HepG2 (cell line): ENCODE measurements around the gene TLR1. TPM values are rescaled to one million over a fixed set of nuclear protein-coding genes. Genes with fewer than 3 reads are reported as not detected.

ENCODE experiments used
- ATAC-seq: fragments of 200-7000 bp; cut with Tn5 transposase; 3 replicates; pipeline ENCODE4 v1.9.1; 2020; ENCODE audit warnings: mild to moderate bottlenecking, moderate library complexity
- BruUV-seq: library from RNA; stranded (reverse); fragments of 400-500 nt; replicated peaks from 2 replicates; lab custom pipeline; 2021; lab: Mats Ljungman, UMichigan
- CTCF ChIA-PET: fragments of 300-600 bp; formaldehyde crosslinking; extraction: SDS; loops from one replicate; lab custom pipeline; 2021; ENCODE audit warnings: low total read pairs, inconsistent platforms, low intra/inter-chr PET ratio; lab: Yijun Ruan, JAX
- POLR2A ChIA-PET: fragments of 350-600 bp; sonication (Branson Sonifier 250); formaldehyde crosslinking; loops from one replicate; lab custom pipeline; 2020; ENCODE audit warnings: antibody characterized with exemption, inconsistent platforms; lab: Yijun Ruan, JAX
- DNase-seq: peaks from one replicate; pipeline ENCODE4 v3.0.0-alpha.2; 2015; ENCODE audit warnings: low spot score
- FAIRE-seq: peaks from 3 replicates; lab custom pipeline; 2011; peaks lifted over from hg19 to GRCh38; lab: Jason Lieb, UNC
- H2AFZ ChIP-seq: one replicate; pipeline ENCODE4 v1.6.1; 2011; ENCODE audit warnings: low read length, inconsistent platforms
- H3K27ac ChIP-seq: fragments of 300-600 bp; 3 replicates; pipeline ENCODE4 v1.8.0; 2011; ENCODE audit warnings: mixed run types, mild to moderate bottlenecking, mixed read lengths, low read length, inconsistent platforms; ENCODE audit not compliant: insufficient read depth; ENCODE audit errors: extremely low read length
- H3K27me3 ChIP-seq, 2 experiments: fragments of 200-600 bp in 1 of 2; 2 replicates in 1 of 2; 3 replicates in 1 of 2; pipeline versions ENCODE4 v1.6.0 to v1.8.0; 2011; ENCODE audit warnings: low read length in 2 of 2, mild to moderate bottlenecking in 2 of 2, moderate library complexity in 2 of 2, inconsistent platforms in 1 of 2; ENCODE audit not compliant: insufficient read depth in 2 of 2, control insufficient read depth in 1 of 2
- H3K36me3 ChIP-seq, 2 experiments: fragments of 200-600 bp in 1 of 2; replicated peaks in 1 of 2; 2 replicates in 1 of 2; 3 replicates in 1 of 2; pipeline versions ENCODE4 v1.5.1 to v1.8.0; 2011; ENCODE audit warnings: low read length in 2 of 2, inconsistent platforms in 1 of 2; ENCODE audit not compliant: insufficient read depth in 2 of 2, control insufficient read depth in 1 of 2
- H3K4me1 ChIP-seq: 2 replicates; pipeline ENCODE4 v1.5.1; 2012; ENCODE audit warnings: low read length, inconsistent platforms; ENCODE audit not compliant: insufficient read depth
- H3K4me2 ChIP-seq: 2 replicates; pipeline ENCODE4 v1.6.0; 2011; ENCODE audit warnings: low read depth, low read length, inconsistent platforms
- H3K4me3 ChIP-seq, 3 experiments: fragments of 200-600 bp in 1 of 3; sonication (generic), shearing (Covaris generic) in 1 of 3; replicated peaks in 1 of 3; 2 replicates each; pipeline ENCODE4 v1.5.1; 2011 to 2016; ENCODE audit warnings: low read length in 3 of 3, inconsistent platforms in 2 of 3, low read depth in 2 of 3, mild to moderate bottlenecking in 2 of 3, control low read depth in 1 of 3, mixed read lengths in 1 of 3; ENCODE audit not compliant: insufficient read depth in 1 of 3
- H3K79me2 ChIP-seq: one replicate; pipeline ENCODE4 v1.6.1; 2011; ENCODE audit warnings: low read length, inconsistent platforms; ENCODE audit not compliant: insufficient read depth
- H3K9ac ChIP-seq: 2 replicates; pipeline ENCODE4 v1.6.0; 2011; ENCODE audit warnings: mild to moderate bottlenecking, low read depth, low read length, inconsistent platforms; ENCODE audit not compliant: insufficient read depth
- H3K9me3 ChIP-seq: 2 replicates; pipeline ENCODE4 v1.5.1; 2012; ENCODE audit warnings: mild to moderate bottlenecking, low read length
- H4K20me1 ChIP-seq: 2 replicates; pipeline ENCODE4 v1.6.0; 2011; ENCODE audit warnings: inconsistent platforms, mild to moderate bottlenecking, low read length, moderate library complexity; ENCODE audit not compliant: insufficient read depth
- ATRX ChIP-seq: sonication (generic); formaldehyde crosslinking; IDR thresholded peaks from 2 replicates; pipeline ENCODE4 v1.4.0; 2020; ENCODE audit warnings: missing genetic modification reagents, borderline replicate concordance
- FOXO4 ChIP-seq: sonication (generic); formaldehyde crosslinking; conservative IDR thresholded peaks from 2 replicates; pipeline ENCODE4 v1.8.1; 2023; ENCODE audit warnings: missing genetic modification reagents
- HNRNPL ChIP-seq: fragments of 200-400 bp; formaldehyde crosslinking; IDR thresholded peaks from 2 replicates; pipeline ENCODE4 v1.6.1; 2017; ENCODE audit warnings: mild to moderate bottlenecking, low read depth, low read length
- IKZF1 ChIP-seq: fragments of 450-650 bp; IDR thresholded peaks from 2 replicates; pipeline ENCODE4 v1.7.1; 2016
- MAFK ChIP-seq, 2 experiments: IDR thresholded peaks in 1 of 2; conservative IDR thresholded peaks in 1 of 2; 2 replicates each; pipeline ENCODE4 v1.6.1; 2011; ENCODE audit warnings: improper control_type of control experiment in 2 of 2, low read length in 2 of 2
- NKX3-1 ChIP-seq: sonication (generic); formaldehyde crosslinking; IDR thresholded peaks from 2 replicates; pipeline ENCODE4 v1.5.0; 2020; ENCODE audit warnings: missing genetic modification reagents
- PRMT3 ChIP-seq: sonication (generic); formaldehyde crosslinking; IDR thresholded peaks from 2 replicates; pipeline ENCODE4 v1.8.1; 2022; ENCODE audit warnings: low read depth, mild to moderate bottlenecking, moderate library complexity, missing genetic modification reagents, borderline replicate concordance
- STAG1 ChIP-seq: sonication (generic); formaldehyde crosslinking; IDR thresholded peaks from 2 replicates; pipeline ENCODE4 v1.4.0; 2020; ENCODE audit warnings: missing genetic modification reagents
- ZFYVE20 ChIP-seq: sonication (generic); formaldehyde crosslinking; IDR thresholded peaks from 2 replicates; pipeline ENCODE4 v1.8.0; 2023; ENCODE audit warnings: low read depth, mild to moderate bottlenecking, moderate library complexity, missing genetic modification reagents, borderline replicate concordance
- WGBS: methylation state at CpG from one replicate; pipeline ENCODE4 v1.1.6; 2017; ENCODE audit warnings: low lambda C conversion rate; 5-methylcytosine and 5-hydroxymethylcytosine counted together
- in situ Hi-C: cut with HindIII; loops from 2 replicates; pipeline ENCODE4 v1.10.0; 2017; ENCODE audit warnings: low pct_unique_long_range_greater_than_20kb; ENCODE audit not compliant: extremely low pct_ligation_motif_present
- intact Hi-C: fragments of 100-400 bp; cut with micrococcal nuclease; formaldehyde crosslinking; loops from one replicate; pipeline ENCODE4 v1.10.0; 2022; ENCODE audit not compliant: unreplicated experiment
- polyA plus RNA-seq, 8 experiments: library from polyadenylated mRNA; depleted of rRNA in 3 of 8; stranded (reverse) in 7 of 8; unstranded in 1 of 8; fragments of >200 nt; fragmentation: Illumina TruSeq in 4 of 8; extraction: Trizol in 4 of 8; gene quantifications; 2 replicates each; pipeline versions ENCODE4 v1.2.1 to v1.2.3, GENCODE V29; 2011 to 2016; ENCODE audit warnings: low read depth in 4 of 8, missing spikeins in 1 of 8, mixed read lengths in 1 of 8; ENCODE audit not compliant: insufficient read depth in 1 of 8
- total RNA-seq, 5 experiments: library from RNA; depleted of rRNA; stranded (reverse); fragments of >200 nt; fragmentation: Illumina TruSeq; extraction: Trizol; gene quantifications; 2 replicates each; pipeline ENCODE4 v1.2.3, GENCODE V29; 2016; ENCODE audit warnings: low read depth in 1 of 5
- TF ChIP-seq, protein P1 (sequence below): sonication (generic); formaldehyde crosslinking; IDR thresholded peaks from 2 replicates; pipeline ENCODE4 v1.9.0; 2021; ENCODE audit warnings: missing genetic modification reagents, borderline replicate concordance
- TF ChIP-seq, protein P2 (sequence below): sonication (generic); formaldehyde crosslinking; IDR thresholded peaks from 2 replicates; pipeline ENCODE4 v1.5.0; 2020; ENCODE audit warnings: mild to moderate bottlenecking, missing genetic modification reagents, moderate library complexity
- TF ChIP-seq, protein P3 (sequence below): sonication (generic); formaldehyde crosslinking; IDR thresholded peaks from 2 replicates; pipeline ENCODE4 v1.9.0; 2021; ENCODE audit warnings: missing genetic modification reagents, borderline replicate concordance

Gene TLR1
- total and polyA plus RNA-seq, 2 of the 13 experiments (the other 11 are each of a cell fraction or from before 2014, with no cell fraction given), result 0.08 to 0.11 TPM

- TF ChIP-seq FOXO4 (CRISPR knock-in tag) (no peak), PRMT3 (no peak), ZFYVE20 (CRISPR knock-in tag) (no peak), NKX3-1 (CRISPR knock-in tag) (no peak), IKZF1 (no peak), MAFK (conservative IDR thresholded peaks at IDR 0.05 in 1 of 2, IDR thresholded peaks at IDR 0.05 in 1 of 2; ENCODE audit: low read length in 2 of 2) (no peak)
- TF ChIP-seq, protein P1, sequence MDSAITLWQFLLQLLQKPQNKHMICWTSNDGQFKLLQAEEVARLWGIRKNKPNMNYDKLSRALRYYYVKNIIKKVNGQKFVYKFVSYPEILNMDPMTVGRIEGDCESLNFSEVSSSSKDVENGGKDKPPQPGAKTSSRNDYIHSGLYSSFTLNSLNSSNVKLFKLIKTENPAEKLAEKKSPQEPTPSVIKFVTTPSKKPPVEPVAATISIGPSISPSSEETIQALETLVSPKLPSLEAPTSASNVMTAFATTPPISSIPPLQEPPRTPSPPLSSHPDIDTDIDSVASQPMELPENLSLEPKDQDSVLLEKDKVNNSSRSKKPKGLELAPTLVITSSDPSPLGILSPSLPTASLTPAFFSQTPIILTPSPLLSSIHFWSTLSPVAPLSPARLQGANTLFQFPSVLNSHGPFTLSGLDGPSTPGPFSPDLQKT (CRISPR knock-in tag), result no peak
- TF ChIP-seq, all 625 proteins: peak for 0
Measured at GRCh38 chr4:38834570-38834969, 30.0 kb upstream of the TLR1 start (continued).

DNA sequence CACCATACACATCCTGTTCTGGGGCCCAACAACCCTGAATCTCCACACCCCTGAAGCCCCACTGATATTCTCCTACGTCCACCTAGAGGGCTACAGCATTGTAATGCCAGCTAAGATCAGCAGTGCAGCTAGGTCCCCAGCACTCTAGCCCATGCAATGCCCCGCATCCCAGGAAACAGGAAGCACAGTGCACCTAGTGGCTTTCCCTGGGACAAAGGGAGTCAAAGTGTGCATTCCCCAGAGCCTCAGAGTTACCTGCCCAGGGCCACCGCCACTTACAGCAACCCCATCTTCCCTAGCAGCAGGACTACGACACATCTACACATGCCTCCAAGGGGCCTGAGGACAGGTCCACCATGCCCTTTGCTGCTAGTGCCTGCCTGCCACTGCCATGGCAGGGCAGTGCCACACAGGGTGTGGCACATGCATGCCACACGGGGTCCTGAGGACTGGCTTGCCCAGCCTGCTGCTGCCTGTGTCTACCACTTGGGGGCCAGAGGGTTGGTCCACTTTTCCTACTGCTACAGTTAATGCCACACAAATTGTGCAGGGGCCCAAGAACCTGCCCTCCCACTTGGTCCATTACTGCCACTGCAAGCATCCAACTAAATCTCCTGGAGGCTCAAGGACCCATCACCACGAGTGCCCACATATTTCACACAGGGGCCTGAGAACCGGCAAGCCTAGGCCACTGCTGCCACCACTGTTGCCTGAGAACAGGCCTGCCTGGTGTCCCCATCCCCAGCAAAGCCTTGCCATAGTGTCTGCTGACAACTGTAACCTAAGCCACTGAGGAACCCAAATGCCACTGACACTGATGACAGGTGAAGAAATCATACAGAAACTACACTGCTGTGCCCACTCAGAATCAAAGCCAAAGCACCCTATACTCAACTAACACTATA lies 28.3 kb upstream of the TLR1 start:
- POLR2A ChIA-PET, result no interaction called here

More for the DNA sequence above, 28.3 kb upstream of the TLR1 start:
- no peaks in the 10 kb centered on the region for H3K79me2 ChIP-seq
- FAIRE-seq (no peak), ATAC-seq (peak; percentile 92)
- CTCF ChIA-PET, result no interaction called here
- no peak overlapping the region for H3K9ac ChIP-seq
- no TSS peak for BruUV-seq
- peaks cover 4% of the 10 kb centered on the region; the same call in 1 of the 2 replicates for H3K4me1 ChIP-seq
- H4K20me1 ChIP-seq, result no peaks in the 10 kb centered on the region
- no peak overlapping the region for H3K27ac ChIP-seq
- no peak overlapping the region for H3K4me2 ChIP-seq
- intact Hi-C loops, result no loop called here
- H3K9me3 ChIP-seq, result no peaks in the 10 kb centered on the region
- H3K4me3 ChIP-seq, result no peak overlapping the region
- 63% methylated on average over 4 of the region's 7 CpGs for WGBS
- H2AFZ ChIP-seq, result no peak overlapping the region
- TF ChIP-seq, protein P2, sequence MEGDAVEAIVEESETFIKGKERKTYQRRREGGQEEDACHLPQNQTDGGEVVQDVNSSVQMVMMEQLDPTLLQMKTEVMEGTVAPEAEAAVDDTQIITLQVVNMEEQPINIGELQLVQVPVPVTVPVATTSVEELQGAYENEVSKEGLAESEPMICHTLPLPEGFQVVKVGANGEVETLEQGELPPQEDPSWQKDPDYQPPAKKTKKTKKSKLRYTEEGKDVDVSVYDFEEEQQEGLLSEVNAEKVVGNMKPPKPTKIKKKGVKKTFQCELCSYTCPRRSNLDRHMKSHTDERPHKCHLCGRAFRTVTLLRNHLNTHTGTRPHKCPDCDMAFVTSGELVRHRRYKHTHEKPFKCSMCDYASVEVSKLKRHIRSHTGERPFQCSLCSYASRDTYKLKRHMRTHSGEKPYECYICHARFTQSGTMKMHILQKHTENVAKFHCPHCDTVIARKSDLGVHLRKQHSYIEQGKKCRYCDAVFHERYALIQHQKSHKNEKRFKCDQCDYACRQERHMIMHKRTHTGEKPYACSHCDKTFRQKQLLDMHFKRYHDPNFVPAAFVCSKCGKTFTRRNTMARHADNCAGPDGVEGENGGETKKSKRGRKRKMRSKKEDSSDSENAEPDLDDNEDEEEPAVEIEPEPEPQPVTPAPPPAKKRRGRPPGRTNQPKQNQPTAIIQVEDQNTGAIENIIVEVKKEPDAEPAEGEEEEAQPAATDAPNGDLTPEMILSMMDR (CRISPR knock-in tag), result peak; percentile 47
- TF ChIP-seq STAG1 (peak; percentile 34), HNRNPL (peak; percentile 97), ATRX (CRISPR knock-in tag) (no peak)
- TF ChIP-seq, protein P3, sequence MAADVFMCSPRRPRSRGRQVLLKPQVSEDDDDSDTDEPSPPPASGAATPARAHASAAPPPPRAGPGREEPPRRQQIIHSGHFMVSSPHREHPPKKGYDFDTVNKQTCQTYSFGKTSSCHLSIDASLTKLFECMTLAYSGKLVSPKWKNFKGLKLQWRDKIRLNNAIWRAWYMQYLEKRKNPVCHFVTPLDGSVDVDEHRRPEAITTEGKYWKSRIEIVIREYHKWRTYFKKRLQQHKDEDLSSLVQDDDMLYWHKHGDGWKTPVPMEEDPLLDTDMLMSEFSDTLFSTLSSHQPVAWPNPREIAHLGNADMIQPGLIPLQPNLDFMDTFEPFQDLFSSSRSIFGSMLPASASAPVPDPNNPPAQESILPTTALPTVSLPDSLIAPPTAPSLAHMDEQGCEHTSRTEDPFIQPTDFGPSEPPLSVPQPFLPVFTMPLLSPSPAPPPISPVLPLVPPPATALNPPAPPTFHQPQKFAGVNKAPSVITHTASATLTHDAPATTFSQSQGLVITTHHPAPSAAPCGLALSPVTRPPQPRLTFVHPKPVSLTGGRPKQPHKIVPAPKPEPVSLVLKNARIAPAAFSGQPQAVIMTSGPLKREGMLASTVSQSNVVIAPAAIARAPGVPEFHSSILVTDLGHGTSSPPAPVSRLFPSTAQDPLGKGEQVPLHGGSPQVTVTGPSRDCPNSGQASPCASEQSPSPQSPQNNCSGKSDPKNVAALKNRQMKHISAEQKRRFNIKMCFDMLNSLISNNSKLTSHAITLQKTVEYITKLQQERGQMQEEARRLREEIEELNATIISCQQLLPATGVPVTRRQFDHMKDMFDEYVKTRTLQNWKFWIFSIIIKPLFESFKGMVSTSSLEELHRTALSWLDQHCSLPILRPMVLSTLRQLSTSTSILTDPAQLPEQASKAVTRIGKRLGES (CRISPR knock-in tag), result no peak
- TF ChIP-seq, all 625 proteins: peak for 3
- in situ Hi-C loops, result no loop called here
- DNase-seq, result no peak
- H3K36me3 ChIP-seq, result no peaks in the 10 kb centered on the region
- H3K27me3 ChIP-seq, result no peaks in the 10 kb centered on the region; a peak in 1 of 5 replicates
